Kidney (tissue), 14 donors: ENCODE data around the gene COX17. TPM values are rescaled to one million over a fixed set of nuclear protein-coding genes. Genes with fewer than 3 reads are reported as not detected.

Experiments
- DNase-seq, 5 donors: peaks; one replicate each; pipeline ENCODE4 v3.0.0-alpha.2; 2013 to 2020
- FAIRE-seq: peaks from 2 replicates; lab custom pipeline; 2012; peaks lifted over from hg19 to GRCh38; lab: Jason Lieb, UNC
- H3K27ac ChIP-seq, 2 donors: one replicate each; pipeline ENCODE4 v1.7.0; 2013; ENCODE audit warnings: low read depth in 2 of 2, low read length in 2 of 2, inconsistent platforms in 1 of 2
- H3K27me3 ChIP-seq: one replicate; pipeline ENCODE4 v1.7.1; 2013; ENCODE audit warnings: low read length, inconsistent platforms; ENCODE audit not compliant: control insufficient read depth, insufficient read depth
- H3K36me3 ChIP-seq, 3 donors: one replicate each; pipeline versions ENCODE4 v1.7.0 to v1.7.1; 2013; ENCODE audit warnings: low read length in 3 of 3, control low read depth in 1 of 3, inconsistent platforms in 1 of 3; ENCODE audit not compliant: insufficient read depth in 3 of 3, control insufficient read depth in 2 of 3
- H3K4me1 ChIP-seq, 3 donors: one replicate each; pipeline versions ENCODE4 v1.7.0 to v1.7.1; 2013; ENCODE audit warnings: low read length in 3 of 3, inconsistent platforms in 1 of 3, low read depth in 1 of 3; ENCODE audit not compliant: control insufficient read depth in 2 of 3, insufficient read depth in 2 of 3
- H3K4me3 ChIP-seq, 3 donors: one replicate each; pipeline versions ENCODE4 v1.7.0 to v1.8.1; 2013; ENCODE audit warnings: low read length in 3 of 3, control low read depth in 1 of 3, inconsistent platforms in 1 of 3
- H3K9ac ChIP-seq, 3 donors: one replicate each; pipeline versions ENCODE4 v1.7.0 to v1.7.1; 2013; ENCODE audit warnings: low read length in 3 of 3, control low read depth in 1 of 3, inconsistent platforms in 1 of 3
- H3K9me3 ChIP-seq, 3 donors: one replicate each; pipeline versions ENCODE4 v1.7.0 to v1.7.1; 2013; ENCODE audit warnings: low read length in 3 of 3, control low read depth in 1 of 3, inconsistent platforms in 1 of 3; ENCODE audit not compliant: control insufficient read depth in 2 of 3, insufficient read depth in 1 of 3
- intact Hi-C: fragments of 100-400 bp; cut with DNase I; formaldehyde crosslinking; loops from one replicate; pipeline ENCODE4 v1.11.1; 2022
- polyA plus RNA-seq: library from polyadenylated mRNA; stranded (reverse); fragments of 350-450 nt; fragmentation: Illumina TruSeq; extraction: RNeasy Lipid Tissue Mini Kit (QIAGEN cat#74804); gene quantifications from one replicate; pipeline ENCODE4 v1.2.3, GENCODE V29; 2014; ENCODE audit warnings: low read depth, low replicate concordance; ENCODE audit not compliant: insufficient read depth
- total RNA-seq: library from RNA; stranded (reverse); fragmentation: NEBNext Ultra II Directional; extraction: Animal tissue kit (Norgen Biotek cat#: 25700); gene quantifications from one replicate; pipeline ENCODE4 v1.2.1, GENCODE V29; 2021
- TF ChIP-seq, protein P1 (sequence below): IDR thresholded peaks from 3 replicates; pipeline ENCODE4 v1.5.1; 2012; ENCODE audit warnings: mild to moderate bottlenecking, moderate library complexity, borderline replicate concordance; ENCODE audit not compliant: insufficient read depth; ENCODE audit errors: extremely low read depth
- donor health status: control.
- donor health status: control.
- donor health status: control.
- donor health status: control.
- donor health status: control.
- donor health status: DM: yes; HTN: yes; CAD: no.
- donor health status: Normal renal cell carcinoma (clear cell type).

The COX17 gene
- total and polyA plus RNA-seq, 2 donors from 2014 or later = 46.4 to 218 TPM

DNA sequence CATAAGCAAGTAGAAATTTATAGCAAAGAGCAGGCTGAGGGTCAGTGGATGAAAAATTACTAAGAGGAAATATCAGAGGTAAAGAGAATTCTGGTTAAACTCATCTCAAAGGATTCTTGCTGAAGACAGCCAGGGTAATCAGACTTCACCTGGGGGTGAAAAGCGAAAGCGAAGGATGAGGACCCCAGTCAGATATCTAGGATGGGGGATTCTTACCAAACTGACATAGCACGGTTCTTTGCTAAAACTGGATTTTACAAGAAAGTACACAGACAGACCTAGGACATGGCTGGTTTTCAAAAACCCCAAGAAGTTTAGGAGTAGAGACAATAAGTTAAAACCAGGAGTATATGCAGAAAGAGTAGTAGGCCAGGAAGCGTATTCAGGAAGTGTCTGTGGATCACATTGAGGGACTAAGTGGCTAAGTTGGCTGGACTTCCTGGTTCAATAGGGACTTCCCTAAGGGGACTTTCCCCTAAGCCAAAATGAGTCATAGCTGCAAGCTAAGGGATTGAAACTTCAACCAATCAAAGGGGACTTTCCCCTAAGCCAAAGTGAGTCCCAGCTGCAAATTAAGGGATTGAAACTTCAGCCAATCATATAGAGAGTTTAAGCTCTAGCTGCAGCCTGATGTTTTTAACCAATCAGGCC lies 23.2 kb upstream of the COX17 start:
- FAIRE-seq (no peak), DNase-seq (no peak)
- H3K9ac ChIP-seq = no peak overlapping the region
- H3K4me3 ChIP-seq = no peak overlapping the region
- peaks cover 0 to 4% (median 2%) of the 10 kb centered on the region in 3 donors for H3K4me1 ChIP-seq
- H3K36me3 ChIP-seq = no peaks in the 10 kb centered on the region
- TF ChIP-seq, protein P1, sequence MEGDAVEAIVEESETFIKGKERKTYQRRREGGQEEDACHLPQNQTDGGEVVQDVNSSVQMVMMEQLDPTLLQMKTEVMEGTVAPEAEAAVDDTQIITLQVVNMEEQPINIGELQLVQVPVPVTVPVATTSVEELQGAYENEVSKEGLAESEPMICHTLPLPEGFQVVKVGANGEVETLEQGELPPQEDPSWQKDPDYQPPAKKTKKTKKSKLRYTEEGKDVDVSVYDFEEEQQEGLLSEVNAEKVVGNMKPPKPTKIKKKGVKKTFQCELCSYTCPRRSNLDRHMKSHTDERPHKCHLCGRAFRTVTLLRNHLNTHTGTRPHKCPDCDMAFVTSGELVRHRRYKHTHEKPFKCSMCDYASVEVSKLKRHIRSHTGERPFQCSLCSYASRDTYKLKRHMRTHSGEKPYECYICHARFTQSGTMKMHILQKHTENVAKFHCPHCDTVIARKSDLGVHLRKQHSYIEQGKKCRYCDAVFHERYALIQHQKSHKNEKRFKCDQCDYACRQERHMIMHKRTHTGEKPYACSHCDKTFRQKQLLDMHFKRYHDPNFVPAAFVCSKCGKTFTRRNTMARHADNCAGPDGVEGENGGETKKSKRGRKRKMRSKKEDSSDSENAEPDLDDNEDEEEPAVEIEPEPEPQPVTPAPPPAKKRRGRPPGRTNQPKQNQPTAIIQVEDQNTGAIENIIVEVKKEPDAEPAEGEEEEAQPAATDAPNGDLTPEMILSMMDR = no peak
- intact Hi-C loops = no loop called here
- peak overlapping the region in 1 of 2 donors; percentile 27 for H3K27ac ChIP-seq
- H3K27me3 ChIP-seq = no peaks in the 10 kb centered on the region
- H3K9me3 ChIP-seq = no peaks in the 10 kb centered on the region

DNA sequence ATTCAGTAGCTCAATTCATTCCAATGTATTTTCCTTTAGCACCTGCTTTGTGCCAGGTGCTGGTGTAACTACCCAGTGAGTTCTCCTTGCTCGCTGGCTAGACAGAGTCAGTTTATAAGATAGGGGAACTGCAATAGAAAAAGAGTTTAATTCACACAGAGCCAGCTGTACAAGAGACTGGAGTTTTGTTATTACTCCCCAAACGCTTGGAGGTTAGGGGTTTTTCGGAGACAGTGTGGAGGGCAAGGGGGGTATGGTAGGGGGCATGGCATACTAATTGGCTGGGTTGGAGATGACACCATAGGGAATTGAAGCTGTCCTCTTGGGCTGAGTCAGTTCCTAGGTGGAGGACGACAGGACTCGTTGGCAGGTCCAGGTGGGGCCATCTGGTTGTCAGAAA lies 20.2 kb upstream of the COX17 start:
- TF ChIP-seq, protein P1 = no peak
- peaks cover 0 to 1% (median 0%) of the 10 kb centered on the region in 3 donors for H3K4me1 ChIP-seq
- H3K27me3 ChIP-seq = no peaks in the 10 kb centered on the region
- H3K4me3 ChIP-seq = no peak overlapping the region
- H3K9me3 ChIP-seq = no peaks in the 10 kb centered on the region
- no peak overlapping the region for H3K9ac ChIP-seq
- FAIRE-seq = no peak
- no peak for DNase-seq
- no peaks in the 10 kb centered on the region for H3K36me3 ChIP-seq
- intact Hi-C loops = no loop called here
- no peak overlapping the region for H3K27ac ChIP-seq

DNA sequence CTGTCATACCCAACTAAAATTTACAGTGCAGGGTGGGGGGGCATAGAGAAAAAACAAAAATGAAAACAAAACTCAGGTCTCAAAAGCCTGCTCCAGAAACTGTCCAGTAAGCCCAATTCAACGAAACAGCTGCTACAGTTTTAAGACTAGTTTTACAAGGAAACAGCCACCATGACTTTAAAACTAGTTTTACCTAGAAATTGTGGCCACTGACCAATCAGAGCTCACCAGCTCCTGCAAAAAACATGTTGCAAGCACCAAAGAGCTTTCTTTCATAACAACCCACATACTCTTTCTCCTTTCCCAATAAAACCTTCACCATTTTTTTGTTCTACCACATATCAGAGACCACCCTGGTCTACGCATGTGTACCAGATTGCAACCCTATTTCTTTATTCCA lies 18.3 kb upstream of the COX17 start:
- Histone ChIP-seq H3K4me1 (no peaks in the 10 kb centered on the region), H3K27me3 (no peaks in the 10 kb centered on the region), H3K36me3 (no peaks in the 10 kb centered on the region), H3K4me3 (no peak overlapping the region), H3K27ac (no peak overlapping the region), H3K9ac (no peak overlapping the region), H3K9me3 (no peaks in the 10 kb centered on the region)
- DNase-seq = no peak
- intact Hi-C loops = no loop called here
- no peak for FAIRE-seq
- TF ChIP-seq, protein P1 = no peak
